ENCODE measurements around the gene ITIH2.

The ITIH2 gene

GRCh38 chr10:7705341-7705740 lies 2.2 kb downstream of the ITIH2 start:
- Histone ChIP-seq H2AFZ (ENCODE audit: low read length) (no peak overlapping the region), H3K9me2 (replicated peaks; ENCODE audit: low read depth, low read length) (no peaks in the 10 kb centered on the region), H3K4me2 (ENCODE audit: low read depth, low read length, poor library complexity, severe bottlenecking) (no peak overlapping the region), H3K36me3 (ENCODE audit: insufficient read depth, low read length) (no peaks in the 10 kb centered on the region), H3K4me3 (ENCODE audit: low read length, poor library complexity, severe bottlenecking) (no peak overlapping the region), H3F3A (ENCODE audit: low read depth) (no peaks in the 10 kb centered on the region), H3K4me1 (ENCODE audit: insufficient read depth, low read length, poor library complexity, severe bottlenecking) (no peaks in the 10 kb centered on the region), H4K20me1 (ENCODE audit: insufficient read depth, low read length, poor library complexity, severe bottlenecking) (no peaks in the 10 kb centered on the region), H3K27me3 (ENCODE audit: insufficient read depth, low read length, poor library complexity, severe bottlenecking) (peaks cover 11% of the 10 kb centered on the region), H3K79me2 (ENCODE audit: insufficient read depth, low read length) (no peaks in the 10 kb centered on the region), H3K9me3 (ENCODE audit: insufficient read depth, low read depth, low read length) (no peaks in the 10 kb centered on the region), H3K9ac (ENCODE audit: low read depth, low read length, poor library complexity, severe bottlenecking) (no peak overlapping the region)
- TF ChIP-seq EZH2phosphoT487 (IDR thresholded peaks at IDR 0.05; ENCODE audit: borderline replicate concordance) = no peak
- TF ChIP-seq, protein P1, sequence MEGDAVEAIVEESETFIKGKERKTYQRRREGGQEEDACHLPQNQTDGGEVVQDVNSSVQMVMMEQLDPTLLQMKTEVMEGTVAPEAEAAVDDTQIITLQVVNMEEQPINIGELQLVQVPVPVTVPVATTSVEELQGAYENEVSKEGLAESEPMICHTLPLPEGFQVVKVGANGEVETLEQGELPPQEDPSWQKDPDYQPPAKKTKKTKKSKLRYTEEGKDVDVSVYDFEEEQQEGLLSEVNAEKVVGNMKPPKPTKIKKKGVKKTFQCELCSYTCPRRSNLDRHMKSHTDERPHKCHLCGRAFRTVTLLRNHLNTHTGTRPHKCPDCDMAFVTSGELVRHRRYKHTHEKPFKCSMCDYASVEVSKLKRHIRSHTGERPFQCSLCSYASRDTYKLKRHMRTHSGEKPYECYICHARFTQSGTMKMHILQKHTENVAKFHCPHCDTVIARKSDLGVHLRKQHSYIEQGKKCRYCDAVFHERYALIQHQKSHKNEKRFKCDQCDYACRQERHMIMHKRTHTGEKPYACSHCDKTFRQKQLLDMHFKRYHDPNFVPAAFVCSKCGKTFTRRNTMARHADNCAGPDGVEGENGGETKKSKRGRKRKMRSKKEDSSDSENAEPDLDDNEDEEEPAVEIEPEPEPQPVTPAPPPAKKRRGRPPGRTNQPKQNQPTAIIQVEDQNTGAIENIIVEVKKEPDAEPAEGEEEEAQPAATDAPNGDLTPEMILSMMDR (conservative IDR thresholded peaks at IDR 0.05; ENCODE audit: low read length) = no peak

- Histone ChIP-seq H3K9me3 (ENCODE audit: insufficient read depth, low read depth, low read length) (no peaks in the 10 kb centered on the region), H3K9me2 (replicated peaks; ENCODE audit: low read depth, low read length) (no peaks in the 10 kb centered on the region), H3K79me2 (ENCODE audit: insufficient read depth, low read length) (no peaks in the 10 kb centered on the region), H3K4me1 (ENCODE audit: insufficient read depth, low read length, poor library complexity, severe bottlenecking) (no peaks in the 10 kb centered on the region), H3K9ac (ENCODE audit: low read depth, low read length, poor library complexity, severe bottlenecking) (no peak overlapping the region), H4K20me1 (ENCODE audit: insufficient read depth, low read length, poor library complexity, severe bottlenecking) (no peaks in the 10 kb centered on the region), H3K4me3 (ENCODE audit: low read length, poor library complexity, severe bottlenecking) (no peak overlapping the region), H3F3A (ENCODE audit: low read depth) (no peaks in the 10 kb centered on the region), H3K4me2 (ENCODE audit: low read depth, low read length, poor library complexity, severe bottlenecking) (no peak overlapping the region), H2AFZ (ENCODE audit: low read length) (no peak overlapping the region), H3K27me3 (ENCODE audit: insufficient read depth, low read length, poor library complexity, severe bottlenecking) (peaks cover 11% of the 10 kb centered on the region), H3K36me3 (ENCODE audit: insufficient read depth, low read length) (no peaks in the 10 kb centered on the region)
- TF ChIP-seq, protein P1 (conservative IDR thresholded peaks at IDR 0.05; ENCODE audit: low read length) = no peak
- no peak for TF ChIP-seq EZH2phosphoT487 (IDR thresholded peaks at IDR 0.05; ENCODE audit: borderline replicate concordance)
These were observed 3.5 kb downstream of the ITIH2 start for GRCh38 chr10:7706534-7707073.

- H3K79me2 ChIP-seq (ENCODE audit: insufficient read depth, low read length) = no peaks in the 10 kb centered on the region
- H3K36me3 ChIP-seq (ENCODE audit: insufficient read depth, low read length) = no peaks in the 10 kb centered on the region
- H4K20me1 ChIP-seq (ENCODE audit: insufficient read depth, low read length, poor library complexity, severe bottlenecking) = no peaks in the 10 kb centered on the region
- no peaks in the 10 kb centered on the region for H3K9me3 ChIP-seq (ENCODE audit: insufficient read depth, low read depth, low read length)
- no peak for TF ChIP-seq EZH2phosphoT487 (IDR thresholded peaks at IDR 0.05; ENCODE audit: borderline replicate concordance)
- TF ChIP-seq, protein P1 (conservative IDR thresholded peaks at IDR 0.05; ENCODE audit: low read length) = no peak
- no peak overlapping the region for H3K4me2 ChIP-seq (ENCODE audit: low read depth, low read length, poor library complexity, severe bottlenecking)
- peaks cover 11% of the 10 kb centered on the region for H3K27me3 ChIP-seq (ENCODE audit: insufficient read depth, low read length, poor library complexity, severe bottlenecking)
- H3K4me1 ChIP-seq (ENCODE audit: insufficient read depth, low read length, poor library complexity, severe bottlenecking) = no peaks in the 10 kb centered on the region
- H3K4me3 ChIP-seq (ENCODE audit: low read length, poor library complexity, severe bottlenecking) = no peak overlapping the region
- H3K9ac ChIP-seq (ENCODE audit: low read depth, low read length, poor library complexity, severe bottlenecking) = no peak overlapping the region
- no peak overlapping the region for H2AFZ ChIP-seq (ENCODE audit: low read length)
- no peaks in the 10 kb centered on the region for H3K9me2 ChIP-seq (replicated peaks; ENCODE audit: low read depth, low read length)
- H3F3A ChIP-seq (ENCODE audit: low read depth) = no peaks in the 10 kb centered on the region
These were observed 4.0 kb downstream of the ITIH2 start for GRCh38 chr10:7707102-7707501.

Measured in Loucy (cell line).